Gastrocnemius medialis (tissue), 4 donors: Measurements from ENCODE around the gene CDK18. TPM values are rescaled to one million over a fixed set of nuclear protein-coding genes. Genes with fewer than 3 reads are reported as not detected.

Source experiments
- ATAC-seq, 2 donors: fragments of 150-250 bp; one replicate each; pipeline ENCODE4 v1.9.1; 2016
- DNase-seq, 2 donors: peaks; one replicate each; pipeline ENCODE4 v3.0.0-alpha.2; 2019
- H3K27ac ChIP-seq, 4 donors: fragments of 200-600 bp; sonication (generic); 1 replicate in 1 of 4; 2 replicates in 3 of 4; pipeline ENCODE4 v1.5.1; 2016 to 2018; ENCODE audit warnings: mild to moderate bottlenecking in 2 of 4, moderate library complexity in 1 of 4
- H3K27me3 ChIP-seq, 3 donors: fragments of 200-600 bp; sonication (generic) in 2 of 3; 1 replicate in 1 of 3; 2 replicates in 2 of 3; pipeline versions ENCODE4 v1.5.1 to v1.6.0; 2016 to 2019; ENCODE audit warnings: mild to moderate bottlenecking in 1 of 3, moderate library complexity in 1 of 3
- H3K36me3 ChIP-seq, 2 donors: fragments of 200-600 bp; sonication (generic) in 1 of 2; one replicate each; pipeline ENCODE4 v1.5.1; 2017 to 2018
- H3K4me1 ChIP-seq, 2 donors: fragments of 200-600 bp; sonication (generic) in 1 of 2; one replicate each; pipeline ENCODE4 v1.5.1; 2016 to 2017; ENCODE audit warnings: mild to moderate bottlenecking in 2 of 2
- H3K4me3 ChIP-seq, 4 donors: fragments of 200-600 bp; sonication (generic) in 3 of 4; 1 replicate in 1 of 4; 2 replicates in 3 of 4; pipeline ENCODE4 v1.5.1; 2016 to 2019; ENCODE audit warnings: mild to moderate bottlenecking in 2 of 4
- H3K9me3 ChIP-seq, 3 donors: fragments of 200-600 bp; sonication (generic) in 2 of 3; 1 replicate in 1 of 3; 2 replicates in 2 of 3; pipeline ENCODE4 v1.5.1; 2016 to 2019
- POLR2A ChIP-seq, 2 donors: fragments of 450-650 bp; IDR thresholded peaks; one replicate each; pipeline ENCODE4 v1.6.1; 2017; ENCODE audit warnings: antibody characterized with exemption in 2 of 2, mild to moderate bottlenecking in 2 of 2, moderate library complexity in 2 of 2
- in situ Hi-C, 4 donors: fragments of 200-750 bp; cut with MboI; loops; one replicate each; pipeline versions ENCODE4 v1.15.0 to v1.8.0; 2017; ENCODE audit warnings: low sequenced_read_pairs in 4 of 4
- intact Hi-C: fragments of 100-400 bp; cut with DNase I; formaldehyde crosslinking; loops from one replicate; pipeline ENCODE4 v1.15.1; 2023; ENCODE audit warnings: low total_unique reads
- total RNA-seq, 4 donors: library from RNA; depleted of rRNA; stranded (reverse); fragments of >200 nt; gene quantifications; one replicate each; pipeline versions ENCODE4 v1.1.0 to v1.2.3, GENCODE V29; 2016
- TF ChIP-seq, protein P1 (sequence below), 5 experiments: fragments of 450-650 bp in 3 of 5; fragments of 200-600 bp in 2 of 5; sonication (generic) in 2 of 5; IDR thresholded peaks in 4 of 5; conservative IDR thresholded peaks in 1 of 5; 1 replicate in 4 of 5; 2 replicates in 1 of 5; pipeline ENCODE4 v1.5.1; 2016 to 2019; ENCODE audit warnings: antibody characterized with exemption in 5 of 5, mild to moderate bottlenecking in 3 of 5, moderate library complexity in 3 of 5

The CDK18 gene
- total RNA-seq, 4 donors from 2014 or later, result 1.2 to 4.6 (median 1.5) TPM

DNA sequence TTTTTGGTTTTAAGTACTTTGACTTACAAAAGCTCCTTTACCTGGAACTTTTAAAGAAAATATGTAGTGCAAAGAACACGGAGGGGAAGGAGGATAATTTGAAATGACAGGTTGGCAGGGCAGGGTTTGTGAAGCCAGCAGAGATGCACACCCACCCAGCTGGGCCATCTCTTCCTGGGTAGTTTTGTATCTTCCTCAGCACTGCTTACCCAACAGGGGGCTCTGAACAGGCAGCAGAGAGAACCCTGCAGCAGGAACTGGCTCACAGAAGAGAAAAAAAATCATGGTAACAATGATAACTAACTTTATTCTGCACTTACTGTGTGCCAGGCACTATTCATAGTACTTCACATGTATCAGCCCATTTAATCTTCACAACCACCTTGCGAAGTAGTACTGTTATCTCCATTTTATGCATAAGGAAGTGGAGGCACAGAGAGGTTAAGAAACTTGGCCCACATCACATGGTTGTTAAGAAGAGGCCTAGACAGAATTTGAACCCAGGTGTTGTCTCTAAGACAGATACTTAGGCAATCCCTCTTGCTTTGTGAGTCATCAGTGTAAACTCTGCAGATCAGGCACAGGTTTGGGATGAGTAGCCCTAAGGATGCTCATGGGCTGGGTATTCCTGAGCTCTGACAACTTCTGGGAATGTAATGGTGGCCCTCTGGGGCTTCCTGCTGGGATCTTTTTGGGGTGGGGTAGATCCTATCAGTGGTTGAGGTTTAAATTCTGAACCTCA lies 66.5 kb downstream of the CDK18 start:
- H3K27me3 ChIP-seq, result peaks cover 27 to 43% (median 31%) of the 10 kb centered on the region in 3 donors

DNA sequence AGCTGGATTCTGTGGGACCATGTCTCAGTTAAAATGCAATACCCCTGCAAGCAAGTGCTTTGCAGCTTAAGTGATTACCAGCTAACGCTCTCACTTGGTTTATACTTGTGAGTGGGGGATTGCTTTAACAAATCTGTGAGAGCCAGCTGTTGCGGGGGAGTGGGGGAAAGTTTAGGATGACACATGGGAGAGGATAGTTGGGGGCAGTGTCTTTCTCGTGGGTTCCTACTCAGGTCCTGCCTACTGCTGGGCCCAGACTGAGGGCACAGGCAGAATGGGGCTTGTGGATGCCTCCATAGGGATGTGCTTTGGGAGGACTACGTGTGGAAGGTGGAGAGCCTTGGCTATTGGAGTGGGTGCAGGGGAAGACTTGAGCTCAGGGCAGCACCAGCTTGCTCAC lies 67.3 kb downstream of the CDK18 start:
- DNase-seq (no peak), ATAC-seq (no peak)
- in situ Hi-C loops, result no loop called here
- no peaks in the 10 kb centered on the region for H3K9me3 ChIP-seq
- peaks cover 27 to 43% (median 29%) of the 10 kb centered on the region in 3 donors for H3K27me3 ChIP-seq
- no peaks in the 10 kb centered on the region for H3K36me3 ChIP-seq
- no peak overlapping the region for H3K4me3 ChIP-seq
- H3K27ac ChIP-seq, result no peak overlapping the region
- TF ChIP-seq, protein P1, sequence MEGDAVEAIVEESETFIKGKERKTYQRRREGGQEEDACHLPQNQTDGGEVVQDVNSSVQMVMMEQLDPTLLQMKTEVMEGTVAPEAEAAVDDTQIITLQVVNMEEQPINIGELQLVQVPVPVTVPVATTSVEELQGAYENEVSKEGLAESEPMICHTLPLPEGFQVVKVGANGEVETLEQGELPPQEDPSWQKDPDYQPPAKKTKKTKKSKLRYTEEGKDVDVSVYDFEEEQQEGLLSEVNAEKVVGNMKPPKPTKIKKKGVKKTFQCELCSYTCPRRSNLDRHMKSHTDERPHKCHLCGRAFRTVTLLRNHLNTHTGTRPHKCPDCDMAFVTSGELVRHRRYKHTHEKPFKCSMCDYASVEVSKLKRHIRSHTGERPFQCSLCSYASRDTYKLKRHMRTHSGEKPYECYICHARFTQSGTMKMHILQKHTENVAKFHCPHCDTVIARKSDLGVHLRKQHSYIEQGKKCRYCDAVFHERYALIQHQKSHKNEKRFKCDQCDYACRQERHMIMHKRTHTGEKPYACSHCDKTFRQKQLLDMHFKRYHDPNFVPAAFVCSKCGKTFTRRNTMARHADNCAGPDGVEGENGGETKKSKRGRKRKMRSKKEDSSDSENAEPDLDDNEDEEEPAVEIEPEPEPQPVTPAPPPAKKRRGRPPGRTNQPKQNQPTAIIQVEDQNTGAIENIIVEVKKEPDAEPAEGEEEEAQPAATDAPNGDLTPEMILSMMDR (IDR thresholded peaks at IDR 0.05 in 4 of 5, conservative IDR thresholded peaks at IDR 0.05 in 1 of 5), result no peak
- TF ChIP-seq POLR2A (IDR thresholded peaks at IDR 0.05), result no peak
- no peaks in the 10 kb centered on the region for H3K4me1 ChIP-seq
- intact Hi-C loops, result no loop called here

More for the DNA sequence above, 66.5 kb downstream of the CDK18 start:
- H3K9me3 ChIP-seq, result no peaks in the 10 kb centered on the region
- in situ Hi-C loops, result no loop called here
- intact Hi-C loops, result no loop called here
- TF ChIP-seq, protein P1 (IDR thresholded peaks at IDR 0.05 in 4 of 5, conservative IDR thresholded peaks at IDR 0.05 in 1 of 5), result no peak
- TF ChIP-seq POLR2A (IDR thresholded peaks at IDR 0.05), result no peak
- no peak for DNase-seq
- no peaks in the 10 kb centered on the region for H3K36me3 ChIP-seq
- no peaks in the 10 kb centered on the region for H3K4me1 ChIP-seq
- H3K27ac ChIP-seq, result no peak overlapping the region
- ATAC-seq, result no peak
- no peak overlapping the region for H3K4me3 ChIP-seq

DNA sequence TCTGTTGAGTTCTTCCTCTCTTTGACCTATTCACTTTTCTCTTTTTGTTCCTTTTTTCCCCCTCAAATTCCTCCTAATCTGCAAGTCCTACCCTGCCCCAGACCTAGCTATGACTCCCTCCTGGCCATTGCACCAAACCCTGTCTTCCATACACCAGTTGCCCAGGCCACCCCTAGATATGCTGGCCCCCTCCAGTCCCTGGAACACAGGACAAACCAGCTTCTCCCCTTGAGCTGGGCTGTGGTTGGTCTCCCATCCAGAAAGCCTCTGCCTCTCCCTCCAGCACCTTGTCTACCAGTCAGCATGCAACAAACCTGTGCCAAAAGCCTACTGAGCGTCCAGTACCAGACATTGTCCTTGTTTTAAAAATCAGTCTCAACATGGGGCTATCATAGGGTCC lies 68.0 kb downstream of the CDK18 start:
- Histone ChIP-seq H3K27me3 (peaks cover 22 to 38% (median 22%) of the 10 kb centered on the region in 3 donors), H3K27ac (no peak overlapping the region), H3K4me3 (no peak overlapping the region), H3K4me1 (no peaks in the 10 kb centered on the region), H3K9me3 (no peaks in the 10 kb centered on the region), H3K36me3 (no peaks in the 10 kb centered on the region)
- intact Hi-C loops (no loop called here), in situ Hi-C loops (no loop called here)
- DNase-seq (no peak), ATAC-seq (no peak)
- no peak for TF ChIP-seq POLR2A (IDR thresholded peaks at IDR 0.05)
- TF ChIP-seq, protein P1 (IDR thresholded peaks at IDR 0.05 in 4 of 5, conservative IDR thresholded peaks at IDR 0.05 in 1 of 5), result no peak

DNA sequence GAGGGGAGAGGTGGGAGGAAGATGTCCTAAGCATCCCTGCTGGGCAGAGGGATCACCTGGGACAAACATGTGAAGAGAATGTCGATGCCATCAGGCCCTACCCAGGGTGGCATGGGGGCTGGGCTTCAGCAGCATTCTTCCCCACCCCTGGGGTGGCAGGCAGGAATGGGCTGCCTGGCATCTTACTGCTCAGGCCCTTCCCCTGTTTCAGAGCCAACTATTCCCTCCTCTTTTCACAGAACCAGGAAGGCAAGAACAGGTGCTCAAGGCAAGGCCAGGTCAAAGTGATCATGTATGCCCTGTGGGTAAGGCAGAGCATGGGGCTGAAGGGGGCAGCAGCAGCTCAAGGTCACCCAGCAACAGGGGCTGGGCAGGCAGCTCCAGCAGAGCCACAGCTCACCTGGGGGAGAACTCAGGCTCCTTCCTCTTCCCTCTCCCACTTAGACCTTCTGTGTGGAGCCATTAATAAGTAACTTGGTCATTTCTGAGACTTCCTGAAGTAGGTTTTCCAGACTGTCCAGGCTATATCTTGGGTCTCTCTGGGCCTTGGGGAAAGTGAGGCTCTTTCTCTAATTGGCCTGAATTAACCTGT lies 70.9 kb downstream of the CDK18 start:
- H3K9me3 ChIP-seq, result no peaks in the 10 kb centered on the region
- TF ChIP-seq, protein P1 (IDR thresholded peaks at IDR 0.05 in 4 of 5, conservative IDR thresholded peaks at IDR 0.05 in 1 of 5), result no peak
- no peak for TF ChIP-seq POLR2A (IDR thresholded peaks at IDR 0.05)
- H3K4me3 ChIP-seq, result no peak overlapping the region
- no peak overlapping the region for H3K27ac ChIP-seq
- DNase-seq (no peak), ATAC-seq (no peak)
- in situ Hi-C loops, result no loop called here
- intact Hi-C loops, result no loop called here
- no peaks in the 10 kb centered on the region for H3K36me3 ChIP-seq
- no peaks in the 10 kb centered on the region for H3K4me1 ChIP-seq
- peaks cover 0 to 16% (median 3%) of the 10 kb centered on the region in 3 donors for H3K27me3 ChIP-seq
